Liver (tissue), 3 donors: Measurements from ENCODE around the gene PTPRN2.

Experiments
- FOXA1 ChIP-seq: IDR thresholded peaks from 2 replicates; pipeline ENCODE4 v1.6.1; 2016; ENCODE audit warnings: antibody characterized with exemption
- JUND ChIP-seq, 2 donors: IDR thresholded peaks; 2 replicates each; pipeline ENCODE4 v1.6.1; 2016; ENCODE audit warnings: antibody characterized with exemption in 2 of 2
- TAF1 ChIP-seq: conservative IDR thresholded peaks from 2 replicates; pipeline ENCODE4 v1.6.1; 2016; ENCODE audit warnings: antibody characterized with exemption, mild to moderate bottlenecking
- ZBTB33 ChIP-seq: IDR thresholded peaks from 2 replicates; pipeline ENCODE4 v1.6.1; 2016; ENCODE audit warnings: antibody characterized with exemption
- TF ChIP-seq, protein P1 (sequence below): fragments of 150-350 bp; IDR thresholded peaks from 2 replicates; pipeline ENCODE4 v1.5.1; 2017; ENCODE audit warnings: improper control_type of control experiment, low read depth, low read length; ENCODE audit not compliant: missing input control
- TF ChIP-seq, protein P2 (sequence below): IDR thresholded peaks from 2 replicates; pipeline ENCODE4 v1.6.1; 2016; ENCODE audit warnings: antibody characterized with exemption
- donor health status: healthy.
- donor health status: healthy.

GRCh38 chr7:157863906-157864810 lies 723.5 kb downstream of the PTPRN2 start:
- TF ChIP-seq, protein P1, sequence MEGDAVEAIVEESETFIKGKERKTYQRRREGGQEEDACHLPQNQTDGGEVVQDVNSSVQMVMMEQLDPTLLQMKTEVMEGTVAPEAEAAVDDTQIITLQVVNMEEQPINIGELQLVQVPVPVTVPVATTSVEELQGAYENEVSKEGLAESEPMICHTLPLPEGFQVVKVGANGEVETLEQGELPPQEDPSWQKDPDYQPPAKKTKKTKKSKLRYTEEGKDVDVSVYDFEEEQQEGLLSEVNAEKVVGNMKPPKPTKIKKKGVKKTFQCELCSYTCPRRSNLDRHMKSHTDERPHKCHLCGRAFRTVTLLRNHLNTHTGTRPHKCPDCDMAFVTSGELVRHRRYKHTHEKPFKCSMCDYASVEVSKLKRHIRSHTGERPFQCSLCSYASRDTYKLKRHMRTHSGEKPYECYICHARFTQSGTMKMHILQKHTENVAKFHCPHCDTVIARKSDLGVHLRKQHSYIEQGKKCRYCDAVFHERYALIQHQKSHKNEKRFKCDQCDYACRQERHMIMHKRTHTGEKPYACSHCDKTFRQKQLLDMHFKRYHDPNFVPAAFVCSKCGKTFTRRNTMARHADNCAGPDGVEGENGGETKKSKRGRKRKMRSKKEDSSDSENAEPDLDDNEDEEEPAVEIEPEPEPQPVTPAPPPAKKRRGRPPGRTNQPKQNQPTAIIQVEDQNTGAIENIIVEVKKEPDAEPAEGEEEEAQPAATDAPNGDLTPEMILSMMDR = no peak
- TF ChIP-seq FOXA1 (no peak), TAF1 (no peak), ZBTB33 (no peak), JUND (IDR thresholded peaks at IDR 0.05) (no peak)
- TF ChIP-seq, protein P2, sequence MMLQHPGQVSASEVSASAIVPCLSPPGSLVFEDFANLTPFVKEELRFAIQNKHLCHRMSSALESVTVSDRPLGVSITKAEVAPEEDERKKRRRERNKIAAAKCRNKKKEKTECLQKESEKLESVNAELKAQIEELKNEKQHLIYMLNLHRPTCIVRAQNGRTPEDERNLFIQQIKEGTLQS = no peak
